GM18909 (cell line): Measurements from ENCODE around the gene ALKBH1.
A peak's percentile ranks its signal among the peaks of the same experiment; 100 is the strongest.
"Not testable (repeated sequence)": the region's sequence is repeated elsewhere in the genome, so short reads cannot be mapped to it uniquely, and the experiment has no call there.

Experiments used
- ATAC-seq: cut with Tn5 transposase; IDR thresholded peaks from one replicate; pipeline ENCODE4 v1.9.1; 2021; ENCODE audit warnings: mild to moderate bottlenecking; ENCODE audit not compliant: unreplicated experiment, poor library complexity

Gene ALKBH1

DNA sequence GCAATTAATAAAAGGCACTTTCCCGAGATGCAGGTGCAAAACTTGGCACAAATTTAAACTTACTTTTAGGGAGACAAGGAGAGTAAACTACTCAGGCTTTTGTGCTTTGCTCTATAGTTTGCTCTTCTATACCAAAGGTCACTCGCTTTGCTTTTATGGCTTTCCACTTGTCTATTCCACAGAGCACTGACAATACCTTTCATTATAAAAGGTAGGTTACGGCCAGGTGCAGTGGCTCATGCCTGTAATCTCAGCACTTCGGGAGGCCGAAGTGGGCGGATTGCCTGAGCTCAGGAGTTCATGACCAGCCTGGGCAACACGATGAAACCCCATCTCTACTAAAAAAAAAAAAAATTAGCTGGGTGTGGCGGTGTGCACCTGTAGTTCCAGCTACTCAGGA, 32.9 kb downstream of the ALKBH1 start:
- no peak for ATAC-seq

GRCh38 chr14:77673193-77673592, 34.6 kb downstream of the ALKBH1 start:
- no peak for ATAC-seq

DNA sequence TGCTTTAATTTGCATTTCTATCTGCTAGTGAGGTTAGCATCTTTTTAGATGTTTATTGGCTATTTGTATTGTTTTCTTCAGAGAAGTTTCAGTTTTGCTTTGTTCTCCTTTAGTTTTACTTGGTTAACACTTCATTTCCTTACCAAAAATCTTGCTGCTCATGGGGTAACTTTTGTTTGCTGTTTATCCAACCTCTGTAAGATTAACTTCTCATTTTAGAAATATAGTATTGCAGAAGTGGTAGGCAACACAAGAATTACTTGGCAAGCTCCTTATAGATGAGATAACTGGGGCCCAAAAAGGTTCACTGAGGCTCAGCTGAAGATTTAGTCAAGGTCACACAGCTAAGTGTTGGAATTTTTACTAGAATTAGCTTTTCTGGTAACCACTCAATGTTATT, 40.5 kb downstream of the ALKBH1 start:
- no peak for ATAC-seq

- no peak for ATAC-seq
Observed at GRCh38 chr14:77663293-77663692, 44.5 kb downstream of the ALKBH1 start.

GRCh38 chr14:77661562-77661961, 46.3 kb downstream of the ALKBH1 start:
- not testable (repeated sequence) for ATAC-seq

DNA sequence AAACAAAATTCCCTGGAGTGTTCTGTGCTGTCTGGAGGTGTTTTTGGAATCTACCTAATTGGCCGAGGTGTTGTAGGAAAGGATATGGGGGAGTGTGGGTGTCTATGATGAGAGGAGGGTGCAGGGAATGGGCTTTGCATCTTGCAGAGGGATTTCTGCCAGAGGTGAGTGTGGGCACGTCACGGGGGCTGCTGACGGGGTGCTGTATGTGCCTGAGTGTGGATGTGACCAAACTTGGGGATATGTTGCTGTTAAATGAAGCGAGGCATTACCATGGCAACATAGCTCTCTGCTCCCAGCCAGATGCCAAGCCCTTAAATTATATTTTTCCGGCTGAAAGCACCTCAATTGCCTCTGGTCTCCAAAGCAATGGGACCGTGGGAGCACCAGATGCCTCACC, 47.1 kb downstream of the ALKBH1 start:
- no peak for ATAC-seq

DNA sequence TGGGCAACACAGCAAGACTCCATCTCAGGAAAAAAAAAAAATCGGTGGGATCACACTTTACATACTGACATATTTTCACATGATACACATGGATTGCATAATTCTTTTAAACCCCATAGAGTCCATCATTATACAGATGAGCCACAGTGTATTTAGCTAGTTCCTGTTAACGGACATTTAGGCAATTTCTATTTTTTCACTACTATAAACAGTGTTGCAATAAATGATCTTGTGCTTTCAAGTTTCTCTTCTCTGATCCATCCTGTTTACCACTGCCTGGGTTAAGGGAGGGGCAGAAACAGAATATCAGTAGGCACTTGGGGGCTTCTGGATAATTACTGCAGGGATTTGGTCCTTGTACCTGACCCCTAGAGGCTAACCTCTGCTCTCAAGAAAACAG, 48.0 kb downstream of the ALKBH1 start:
- ATAC-seq, result no peak

GRCh38 chr14:77657280-77657679, 50.5 kb downstream of the ALKBH1 start:
- no peak for ATAC-seq

- no peak for ATAC-seq
Observed at GRCh38 chr14:77654001-77654441, 53.8 kb downstream of the ALKBH1 start.

DNA sequence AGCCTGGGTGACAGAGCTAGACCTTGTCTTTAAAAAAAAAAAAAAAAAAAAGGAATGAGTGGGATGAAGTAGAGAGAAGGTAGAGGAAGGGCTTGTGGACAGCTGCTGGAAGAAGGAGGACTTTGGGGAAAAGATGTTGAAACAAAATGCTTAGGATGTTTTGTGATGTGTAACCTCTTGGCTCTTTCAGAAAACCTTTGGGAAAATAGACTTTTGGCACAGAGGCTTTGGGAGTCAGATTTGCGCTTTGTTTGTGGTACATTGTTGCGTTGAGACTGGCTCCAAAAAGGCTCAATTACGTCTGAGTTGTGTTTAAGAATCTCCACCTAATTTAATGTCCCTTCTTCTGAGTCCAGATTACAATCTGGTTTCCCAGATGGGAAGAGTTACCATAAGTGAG, 58.5 kb downstream of the ALKBH1 start:
- no peak for ATAC-seq

DNA sequence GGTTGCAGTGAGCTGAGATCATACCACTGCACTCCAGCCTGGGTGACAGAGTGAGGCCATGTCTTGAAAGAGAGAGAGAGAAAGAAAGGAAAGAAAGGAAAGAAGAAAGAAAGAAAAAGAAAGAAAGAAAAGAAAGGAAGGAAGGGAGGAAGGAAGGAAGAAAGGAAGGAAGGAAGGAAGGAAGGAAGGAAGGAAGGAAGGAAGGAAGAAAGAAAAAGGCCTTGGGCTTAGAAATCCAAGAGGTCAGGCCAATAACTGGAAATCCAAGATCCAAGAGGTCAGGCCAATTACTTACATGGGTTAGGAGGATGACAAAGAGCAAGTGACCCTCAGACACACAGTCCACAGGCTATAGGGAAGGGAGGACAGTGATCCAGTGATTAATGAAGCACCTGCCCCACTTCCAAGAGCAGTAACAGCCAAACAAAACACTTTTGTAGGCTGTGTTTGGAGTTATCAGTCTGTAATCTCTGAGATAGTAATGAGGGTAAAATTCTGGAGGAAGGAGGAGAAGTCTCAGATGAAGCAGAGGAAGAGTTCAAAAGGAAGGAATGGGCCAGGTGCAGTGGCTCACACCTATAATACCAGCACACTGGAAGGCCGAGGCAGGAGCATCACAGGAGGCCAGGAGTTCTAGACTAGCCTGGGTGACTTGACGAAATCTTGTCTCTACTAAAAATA, 59.2 kb downstream of the ALKBH1 start:
- no peak for ATAC-seq

DNA sequence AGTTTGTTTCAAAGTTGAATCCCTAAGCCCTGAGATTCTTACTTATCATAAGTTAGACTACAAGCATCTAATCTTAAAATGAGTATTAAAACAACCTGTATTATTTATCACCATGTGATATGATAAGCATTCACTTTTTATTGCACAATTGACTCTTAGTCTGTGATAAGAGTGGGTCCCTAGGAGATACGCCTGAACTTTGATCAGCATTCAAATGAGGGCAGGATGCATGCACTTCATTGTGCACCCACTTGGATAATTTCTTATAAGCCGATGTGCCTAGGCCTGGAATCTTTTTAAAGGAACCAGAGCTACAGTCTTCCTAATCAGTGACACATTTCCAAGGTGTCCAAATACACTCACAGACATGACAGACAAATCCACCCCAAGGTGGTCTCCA, 60.0 kb downstream of the ALKBH1 start:
- ATAC-seq, result no peak

- ATAC-seq, result no peak
Observed at GRCh38 chr14:77646907-77647306, 60.9 kb downstream of the ALKBH1 start.

DNA sequence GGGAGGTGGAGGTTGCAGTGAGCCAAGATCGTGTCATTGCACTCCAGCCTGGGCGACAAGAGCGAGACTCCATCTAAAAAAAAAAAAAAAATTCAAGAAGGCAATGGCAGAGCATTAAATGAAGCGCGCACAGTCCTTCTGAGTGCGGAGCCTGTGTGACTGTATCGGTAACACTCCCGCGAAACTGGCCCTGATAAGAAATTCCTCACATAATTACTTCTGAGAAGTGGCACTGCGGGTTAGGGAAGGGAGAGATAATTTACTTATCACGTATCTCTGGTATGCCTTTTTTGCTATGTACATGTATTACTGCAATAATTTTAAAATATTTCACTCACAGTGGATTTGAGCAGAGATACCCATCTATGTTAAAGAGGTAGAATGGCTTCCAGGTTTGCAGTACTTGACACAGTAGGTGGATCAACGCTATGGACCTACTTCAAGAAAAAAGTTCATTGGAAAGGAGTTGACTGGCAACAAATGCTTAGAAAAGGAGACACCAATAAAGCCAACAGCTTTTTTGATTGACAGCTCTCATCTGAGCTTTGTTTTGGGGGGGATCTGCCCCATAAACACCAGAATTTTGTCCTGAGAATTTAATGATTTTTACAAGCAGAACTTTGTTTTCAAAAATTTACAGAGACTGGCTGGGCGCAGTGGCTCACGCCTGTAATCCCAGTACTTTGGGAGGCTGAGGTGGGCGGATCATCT, 62.1 kb downstream of the ALKBH1 start:
- ATAC-seq, result no peak

GRCh38 chr14:77642407-77642806, 65.4 kb downstream of the ALKBH1 start:
- no peak for ATAC-seq

DNA sequence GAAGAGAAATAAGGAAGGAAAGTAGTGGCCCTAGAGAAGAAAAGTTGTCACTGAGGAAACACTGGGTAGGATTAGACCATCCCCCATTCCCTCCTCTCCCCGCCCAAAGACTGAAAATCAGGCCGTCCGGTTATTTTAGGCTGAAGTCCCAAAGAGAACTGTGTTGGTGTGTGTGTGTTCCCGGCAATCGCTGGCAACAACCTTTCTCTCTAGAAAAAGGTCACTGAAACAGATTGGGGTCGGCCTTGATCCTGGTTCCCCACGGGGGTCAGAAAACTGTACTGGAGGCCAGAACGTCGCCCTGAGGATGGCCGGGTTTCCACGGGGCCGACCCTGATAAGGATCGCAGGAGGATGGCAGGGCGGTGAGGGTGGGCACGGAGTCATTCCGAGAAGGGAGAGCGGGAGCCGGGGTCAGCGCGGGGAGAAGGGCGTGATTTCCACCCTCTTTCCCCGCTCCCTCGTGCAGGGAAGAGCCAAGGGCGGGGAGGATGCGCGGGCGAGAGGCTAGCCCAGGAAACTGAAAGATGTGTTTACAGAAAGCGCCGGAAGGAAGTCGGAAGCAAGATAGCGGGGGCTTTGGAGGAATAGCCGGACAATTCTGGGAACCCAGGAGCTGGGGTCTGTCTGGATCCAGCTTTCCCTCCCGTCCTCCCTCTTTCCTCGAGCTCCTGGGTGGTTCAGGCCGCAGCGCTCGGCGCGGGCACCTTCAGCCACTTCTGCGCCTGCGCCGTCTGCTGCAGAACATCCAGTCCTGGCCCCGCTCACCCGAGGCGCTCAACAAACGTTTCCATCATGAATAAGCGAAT, 66.1 kb downstream of the ALKBH1 start:
- peak; percentile 76 for ATAC-seq

- ATAC-seq, result peak; percentile 34
Observed at GRCh38 chr14:77640756-77641533, 66.9 kb downstream of the ALKBH1 start.

GRCh38 chr14:77638771-77639171, 69.1 kb downstream of the ALKBH1 start:
- ATAC-seq, result no peak

- ATAC-seq, result not testable (repeated sequence)
Observed at GRCh38 chr14:77635869-77636268, 72.0 kb downstream of the ALKBH1 start.

DNA sequence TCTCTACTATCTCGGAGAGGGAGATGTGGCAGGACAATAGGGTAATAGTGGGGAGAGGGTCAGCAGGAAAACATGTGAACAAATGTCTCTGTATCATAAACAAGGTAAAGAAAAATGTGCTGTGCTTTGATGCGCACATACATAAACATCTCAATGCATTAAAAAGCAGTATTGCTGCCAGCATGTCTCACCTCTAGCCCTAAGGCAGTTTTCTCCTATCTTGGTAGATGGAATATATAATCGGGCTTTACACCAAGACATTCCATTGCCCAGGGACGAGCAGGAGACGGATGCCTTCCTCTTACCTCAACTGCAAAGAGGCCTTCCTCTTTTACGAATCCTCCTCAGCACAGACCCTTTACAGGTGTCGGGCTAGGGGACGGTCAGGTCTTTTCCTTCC, 72.4 kb downstream of the ALKBH1 start:
- not testable (repeated sequence) for ATAC-seq
